Liver (tissue), 9 donors: ENCODE measurements around the gene ST3GAL3. TPM values are rescaled to one million over a fixed set of nuclear protein-coding genes. Genes with fewer than 3 reads are reported as not detected.

Source experiments
- DNase-seq: peaks from one replicate; pipeline ENCODE4 v3.0.0-alpha.2; 2017; ENCODE audit warnings: low spot score
- H3K27ac ChIP-seq, 2 donors: one replicate each; pipeline ENCODE4 v1.7.0; 2013; ENCODE audit warnings: inconsistent platforms in 2 of 2, low read length in 2 of 2, control low read depth in 1 of 2, low read depth in 1 of 2, mild to moderate bottlenecking in 1 of 2
- H3K27me3 ChIP-seq, 4 donors: one replicate each; pipeline versions ENCODE4 v1.6.1 to v1.7.0; 2013; ENCODE audit warnings: low read length in 3 of 4, inconsistent platforms in 1 of 4, mild to moderate bottlenecking in 1 of 4, moderate library complexity in 1 of 4; ENCODE audit not compliant: control insufficient read depth in 4 of 4, insufficient read depth in 4 of 4
- H3K36me3 ChIP-seq, 4 donors: one replicate each; pipeline versions ENCODE4 v1.6.1 to v1.7.0; 2013; ENCODE audit warnings: low read length in 3 of 4, mild to moderate bottlenecking in 3 of 4, low read depth in 1 of 4, moderate library complexity in 1 of 4; ENCODE audit not compliant: control insufficient read depth in 4 of 4, insufficient read depth in 3 of 4
- H3K4me1 ChIP-seq, 4 donors: one replicate each; pipeline versions ENCODE4 v1.6.1 to v1.7.0; 2013; ENCODE audit warnings: low read length in 3 of 4, mild to moderate bottlenecking in 3 of 4, moderate library complexity in 1 of 4; ENCODE audit not compliant: control insufficient read depth in 4 of 4, insufficient read depth in 4 of 4
- H3K4me3 ChIP-seq, 3 donors: one replicate each; pipeline versions ENCODE4 v1.6.1 to v1.7.0; 2013; ENCODE audit warnings: low read length in 3 of 3, control low read depth in 1 of 3, low read depth in 1 of 3, mild to moderate bottlenecking in 1 of 3
- H3K9ac ChIP-seq, 2 donors: one replicate each; pipeline ENCODE4 v1.7.0; 2013; ENCODE audit warnings: low read length in 2 of 2, mild to moderate bottlenecking in 2 of 2, moderate library complexity in 2 of 2, control low read depth in 1 of 2, low read depth in 1 of 2
- H3K9me3 ChIP-seq, 4 donors: one replicate each; pipeline versions ENCODE4 v1.6.1 to v1.7.0; 2013; ENCODE audit warnings: low read length in 3 of 4; ENCODE audit not compliant: control insufficient read depth in 4 of 4
- ATF3 ChIP-seq: IDR thresholded peaks from 2 replicates; pipeline ENCODE4 v1.6.1; 2016; ENCODE audit warnings: antibody characterized with exemption
- EGR1 ChIP-seq, 2 donors: IDR thresholded peaks; 2 replicates each; pipeline ENCODE4 v1.6.1; 2016 to 2018; ENCODE audit warnings: antibody characterized with exemption in 2 of 2, low read depth in 2 of 2
- FOXA1 ChIP-seq: IDR thresholded peaks from 2 replicates; pipeline ENCODE4 v1.6.1; 2016; ENCODE audit warnings: antibody characterized with exemption
- FOXA2 ChIP-seq: IDR thresholded peaks from 2 replicates; pipeline ENCODE4 v1.6.1; 2016; ENCODE audit warnings: antibody characterized with exemption
- GABPA ChIP-seq, 2 donors: IDR thresholded peaks in 1 of 2; conservative IDR thresholded peaks in 1 of 2; 2 replicates each; pipeline ENCODE4 v1.6.1; 2016; ENCODE audit warnings: antibody characterized with exemption in 2 of 2, mild to moderate bottlenecking in 1 of 2, moderate library complexity in 1 of 2
- HNF4A ChIP-seq, 2 donors: conservative IDR thresholded peaks; 2 replicates each; pipeline ENCODE4 v1.6.1; 2016; ENCODE audit warnings: antibody characterized with exemption in 2 of 2, mild to moderate bottlenecking in 2 of 2
- HNF4G ChIP-seq: IDR thresholded peaks from 2 replicates; pipeline ENCODE4 v1.6.1; 2016; ENCODE audit warnings: antibody characterized with exemption
- JUND ChIP-seq, 2 donors: IDR thresholded peaks; 2 replicates each; pipeline ENCODE4 v1.6.1; 2016; ENCODE audit warnings: antibody characterized with exemption in 2 of 2
- MAX ChIP-seq: IDR thresholded peaks from 2 replicates; pipeline ENCODE4 v1.6.1; 2016; ENCODE audit warnings: antibody characterized with exemption
- NR2F2 ChIP-seq: IDR thresholded peaks from 2 replicates; pipeline ENCODE4 v1.6.1; 2016; ENCODE audit warnings: antibody characterized with exemption
- RAD21 ChIP-seq, 2 donors: IDR thresholded peaks; 2 replicates each; pipeline ENCODE4 v1.6.1; 2016; ENCODE audit warnings: antibody characterized with exemption in 2 of 2, mild to moderate bottlenecking in 2 of 2
- REST ChIP-seq: IDR thresholded peaks from 2 replicates; pipeline ENCODE4 v1.6.1; 2016; ENCODE audit warnings: antibody characterized with exemption, mild to moderate bottlenecking
- RXRA ChIP-seq, 2 donors: IDR thresholded peaks; 2 replicates each; pipeline ENCODE4 v1.6.1; 2017 to 2018; ENCODE audit warnings: antibody characterized with exemption in 2 of 2, mild to moderate bottlenecking in 1 of 2
- SP1 ChIP-seq: IDR thresholded peaks from 2 replicates; pipeline ENCODE4 v1.6.1; 2018; ENCODE audit warnings: antibody characterized with exemption, mild to moderate bottlenecking
- TAF1 ChIP-seq: conservative IDR thresholded peaks from 2 replicates; pipeline ENCODE4 v1.6.1; 2016; ENCODE audit warnings: antibody characterized with exemption, mild to moderate bottlenecking
- YY1 ChIP-seq: IDR thresholded peaks from 2 replicates; pipeline ENCODE4 v1.6.1; 2016; ENCODE audit warnings: antibody characterized with exemption, mild to moderate bottlenecking
- WGBS: extraction: QIAGEN DNeasy Blood & Tissue Kit; methylation state at CpG from one replicate; pipeline ENCODE4 v1.1.7; 2013; 5-methylcytosine and 5-hydroxymethylcytosine counted together
- polyA plus RNA-seq, 2 donors: library from polyadenylated mRNA; stranded (reverse) in 1 of 2; unstranded in 1 of 2; fragments of 200-250 nt in 1 of 2; fragments of >200 nt in 1 of 2; fragmentation: Nextera tagmentation in 1 of 2; extraction: Ambion mirVana in 1 of 2; gene quantifications; one replicate each; pipeline versions ENCODE4 v1.2.1 to v1.2.3, GENCODE V29; 2013 to 2015
- total RNA-seq, 2 donors: library from RNA; depleted of rRNA; stranded (reverse); fragments of >200 nt; gene quantifications; one replicate each; pipeline ENCODE4 v1.2.3, GENCODE V29; 2014
- TF ChIP-seq, protein P1 (sequence below): fragments of 150-350 bp; IDR thresholded peaks from 2 replicates; pipeline ENCODE4 v1.5.1; 2017; ENCODE audit warnings: improper control_type of control experiment, low read depth, low read length; ENCODE audit not compliant: missing input control
- donor health status: healthy.
- donor health status: healthy.
- donor health status: healthy.
- donor health status: healthy.
- donor health status: healthy.

Gene ST3GAL3
- total and polyA plus RNA-seq, 4 donors: 4.9 to 11.4 (median 8.1) TPM

GRCh38 chr1:43878854-43879253, 171.5 kb downstream of the ST3GAL3 start:
- TF ChIP-seq ATF3: no peak
- TF ChIP-seq YY1: no peak
- TF ChIP-seq JUND (IDR thresholded peaks at IDR 0.05): no peak
- no peak for TF ChIP-seq REST
- TF ChIP-seq TAF1: no peak
- TF ChIP-seq RAD21 (IDR thresholded peaks at IDR 0.05): no peak
- TF ChIP-seq HNF4A (conservative IDR thresholded peaks at IDR 0.05): no peak
- TF ChIP-seq EGR1 (IDR thresholded peaks at IDR 0.05; ENCODE audit: low read depth in 2 of 2): no peak
- no peak for TF ChIP-seq FOXA2
- TF ChIP-seq GABPA (IDR thresholded peaks at IDR 0.05 in 1 of 2, conservative IDR thresholded peaks at IDR 0.05 in 1 of 2): no peak
- TF ChIP-seq, protein P1, sequence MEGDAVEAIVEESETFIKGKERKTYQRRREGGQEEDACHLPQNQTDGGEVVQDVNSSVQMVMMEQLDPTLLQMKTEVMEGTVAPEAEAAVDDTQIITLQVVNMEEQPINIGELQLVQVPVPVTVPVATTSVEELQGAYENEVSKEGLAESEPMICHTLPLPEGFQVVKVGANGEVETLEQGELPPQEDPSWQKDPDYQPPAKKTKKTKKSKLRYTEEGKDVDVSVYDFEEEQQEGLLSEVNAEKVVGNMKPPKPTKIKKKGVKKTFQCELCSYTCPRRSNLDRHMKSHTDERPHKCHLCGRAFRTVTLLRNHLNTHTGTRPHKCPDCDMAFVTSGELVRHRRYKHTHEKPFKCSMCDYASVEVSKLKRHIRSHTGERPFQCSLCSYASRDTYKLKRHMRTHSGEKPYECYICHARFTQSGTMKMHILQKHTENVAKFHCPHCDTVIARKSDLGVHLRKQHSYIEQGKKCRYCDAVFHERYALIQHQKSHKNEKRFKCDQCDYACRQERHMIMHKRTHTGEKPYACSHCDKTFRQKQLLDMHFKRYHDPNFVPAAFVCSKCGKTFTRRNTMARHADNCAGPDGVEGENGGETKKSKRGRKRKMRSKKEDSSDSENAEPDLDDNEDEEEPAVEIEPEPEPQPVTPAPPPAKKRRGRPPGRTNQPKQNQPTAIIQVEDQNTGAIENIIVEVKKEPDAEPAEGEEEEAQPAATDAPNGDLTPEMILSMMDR: no peak
- no peak for TF ChIP-seq HNF4G
- no peak for TF ChIP-seq RXRA (IDR thresholded peaks at IDR 0.05)
- peaks cover 0 to 4% (median 2%) of the 10 kb centered on the region in 4 donors for H3K36me3 ChIP-seq
- H3K27ac ChIP-seq: no peak overlapping the region
- 88% methylated on average over 4 of the region's 4 CpGs for WGBS
- H3K9me3 ChIP-seq: no peaks in the 10 kb centered on the region
- H3K4me1 ChIP-seq: no peaks in the 10 kb centered on the region
- H3K27me3 ChIP-seq: no peaks in the 10 kb centered on the region
- no peak overlapping the region for H3K4me3 ChIP-seq
- no peak for DNase-seq
- H3K9ac ChIP-seq: no peak overlapping the region

DNA sequence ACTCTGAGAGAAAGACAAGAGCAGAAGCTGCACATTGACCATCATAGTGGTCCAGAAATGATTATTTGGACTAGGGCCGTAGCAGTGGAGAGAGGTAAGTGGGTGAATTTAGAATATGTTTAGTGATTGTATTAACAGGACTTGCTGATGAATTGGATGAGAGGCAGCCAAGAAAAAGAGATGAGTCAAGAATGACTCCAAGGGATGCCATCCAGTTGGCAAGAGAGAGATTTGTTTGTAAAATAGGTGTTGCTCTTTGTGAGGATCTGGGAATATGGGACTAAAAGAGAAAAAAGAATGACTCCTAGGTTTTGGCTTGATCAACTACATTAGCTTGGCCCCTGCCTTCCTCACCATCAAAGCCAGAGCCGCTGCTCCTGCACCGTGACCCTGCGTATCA, 172.1 kb downstream of the ST3GAL3 start:
- Histone ChIP-seq H3K4me1 (no peaks in the 10 kb centered on the region), H3K9ac (no peak overlapping the region)
- 97% methylated on average over 4 of the region's 4 CpGs for WGBS

More for the DNA sequence above, 172.1 kb downstream of the ST3GAL3 start:
- no peak for DNase-seq
- Histone ChIP-seq H3K36me3 (peaks cover 0 to 4% (median 2%) of the 10 kb centered on the region in 4 donors), H3K27ac (no peak overlapping the region), H3K4me3 (no peak overlapping the region), H3K9me3 (no peaks in the 10 kb centered on the region), H3K27me3 (no peaks in the 10 kb centered on the region)
- TF ChIP-seq RAD21 (IDR thresholded peaks at IDR 0.05) (no peak), FOXA1 (no peak), TAF1 (no peak), HNF4G (no peak), GABPA (IDR thresholded peaks at IDR 0.05 in 1 of 2, conservative IDR thresholded peaks at IDR 0.05 in 1 of 2) (no peak), NR2F2 (no peak), HNF4A (conservative IDR thresholded peaks at IDR 0.05) (no peak), SP1 (no peak), RXRA (IDR thresholded peaks at IDR 0.05) (no peak), JUND (IDR thresholded peaks at IDR 0.05) (no peak), FOXA2 (no peak), REST (no peak), YY1 (no peak), ATF3 (no peak), MAX (no peak)
- TF ChIP-seq, protein P1: no peak
